ENCODE data around the gene TIMM44. TPM values are rescaled to one million over a fixed set of nuclear protein-coding genes. Genes with fewer than 3 reads are reported as not detected.

The TIMM44 gene
- total and polyA plus RNA-seq, 11 donors, result 55.9 to 140 (median 72.9) TPM

- ATAC-seq, result peak in 2 of 4 donors; percentile 3 to 4
- intact Hi-C loops (cut with DNase I), result loop anchor here in 1 of 10 donors (2.0 kb wide), 1 partner anchor 13 kb away; no protein-coding TSS in a partner anchor
- H3K9me3 ChIP-seq, result no peaks in the 10 kb centered on the region
- H3K4me1 ChIP-seq, result peaks cover 5 to 64% (median 37%) of the 10 kb centered on the region in 12 donors
- TF ChIP-seq, protein P1, sequence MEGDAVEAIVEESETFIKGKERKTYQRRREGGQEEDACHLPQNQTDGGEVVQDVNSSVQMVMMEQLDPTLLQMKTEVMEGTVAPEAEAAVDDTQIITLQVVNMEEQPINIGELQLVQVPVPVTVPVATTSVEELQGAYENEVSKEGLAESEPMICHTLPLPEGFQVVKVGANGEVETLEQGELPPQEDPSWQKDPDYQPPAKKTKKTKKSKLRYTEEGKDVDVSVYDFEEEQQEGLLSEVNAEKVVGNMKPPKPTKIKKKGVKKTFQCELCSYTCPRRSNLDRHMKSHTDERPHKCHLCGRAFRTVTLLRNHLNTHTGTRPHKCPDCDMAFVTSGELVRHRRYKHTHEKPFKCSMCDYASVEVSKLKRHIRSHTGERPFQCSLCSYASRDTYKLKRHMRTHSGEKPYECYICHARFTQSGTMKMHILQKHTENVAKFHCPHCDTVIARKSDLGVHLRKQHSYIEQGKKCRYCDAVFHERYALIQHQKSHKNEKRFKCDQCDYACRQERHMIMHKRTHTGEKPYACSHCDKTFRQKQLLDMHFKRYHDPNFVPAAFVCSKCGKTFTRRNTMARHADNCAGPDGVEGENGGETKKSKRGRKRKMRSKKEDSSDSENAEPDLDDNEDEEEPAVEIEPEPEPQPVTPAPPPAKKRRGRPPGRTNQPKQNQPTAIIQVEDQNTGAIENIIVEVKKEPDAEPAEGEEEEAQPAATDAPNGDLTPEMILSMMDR (IDR thresholded peaks at IDR 0.05), result peak in 11 of 12 donors; percentile 22 to 64 (median 47)
- peak in 1 of 2 donors; percentile 10 for TF ChIP-seq POLR2A (IDR thresholded peaks at IDR 0.05)
- 1 to 10% (median 1%) methylated on average over 2 to 71 of the region's 71 CpGs for WGBS, 4 donors
- peaks cover 0 to 17% (median 12%) of the 10 kb centered on the region in 9 donors for H3K36me3 ChIP-seq
- H3K27me3 ChIP-seq, result peaks cover 16 to 51% (median 33%) of the 10 kb centered on the region in 9 donors
- peak overlapping the region in 10 of 12 donors; percentile 19 to 84 (median 60) for H3K27ac ChIP-seq
- peak in 1 of 5 donors; percentile 63 for DNase-seq
- H3K4me3 ChIP-seq, result peak overlapping the region; percentile 10 to 56 (median 38)
These were observed 26.0 kb downstream of the TIMM44 start for GRCh38 chr19:7917267-7918061.

GRCh38 chr19:7916955-7917266, 26.6 kb downstream of the TIMM44 start:
- H3K4me1 ChIP-seq, result peaks cover 5 to 61% (median 34%) of the 10 kb centered on the region in 12 donors
- TF ChIP-seq, protein P1 (IDR thresholded peaks at IDR 0.05), result no peak
- peak in 1 of 2 donors; percentile 0 for TF ChIP-seq POLR2A (IDR thresholded peaks at IDR 0.05)
- ATAC-seq (no peak), DNase-seq (no peak)
- intact Hi-C loops (cut with DNase I), result no loop called here
- H3K4me3 ChIP-seq, result peak overlapping the region in 11 of 12 donors; percentile 10 to 56 (median 39)
- H3K27ac ChIP-seq, result peak overlapping the region in 8 of 12 donors; percentile 24 to 84 (median 70)
- WGBS, 4 donors, result 2 to 8% (median 6%) methylated on average over 6 to 12 of the region's 12 CpGs; no CpG with 5 or more reads in 1 of the 4 donors
- no peaks in the 10 kb centered on the region for H3K9me3 ChIP-seq
- peaks cover 16 to 51% (median 33%) of the 10 kb centered on the region in 9 donors for H3K27me3 ChIP-seq
- H3K36me3 ChIP-seq, result peaks cover under 1 to 17% (median 12%) of the 10 kb centered on the region in 9 donors

GRCh38 chr19:7916103-7916954, 27.1 kb downstream of the TIMM44 start:
- Histone ChIP-seq H3K4me3 (peak overlapping the region; percentile 7 to 56 (median 38)), H3K9me3 (no peaks in the 10 kb centered on the region), H3K27ac (peak overlapping the region in 5 of 12 donors; percentile 24 to 80 (median 75)), H3K27me3 (peaks cover 16 to 51% (median 33%) of the 10 kb centered on the region in 9 donors), H3K36me3 (peaks cover 6 to 20% (median 15%) of the 10 kb centered on the region in 9 donors), H3K4me1 (peaks cover under 1 to 55% (median 28%) of the 10 kb centered on the region in 12 donors)
- ATAC-seq (no peak), DNase-seq (peak in 1 of 5 donors; percentile 63)
- TF ChIP-seq, protein P1 (IDR thresholded peaks at IDR 0.05), result no peak
- peak in 1 of 2 donors; percentile 4 for TF ChIP-seq POLR2A (IDR thresholded peaks at IDR 0.05)
- intact Hi-C loops (cut with DNase I), result no loop called here
- 0 to 2% (median 1%) methylated on average over 22 to 104 of the region's 104 CpGs for WGBS, 4 donors
